ENCODE data around the gene GJB6. TPM values are rescaled to one million over a fixed set of nuclear protein-coding genes. Genes with fewer than 3 reads are reported as not detected.

The GJB6 gene
- total RNA-seq, 4 donors from 2014 or later, result not detected

GRCh38 chr13:20178156-20178555 lies 54.0 kb downstream of the GJB6 start:
- Histone ChIP-seq H3K27ac (no peak overlapping the region), H3K9me3 (no peaks in the 10 kb centered on the region), H3K4me1 (peaks cover 0 to 25% (median 0%) of the 10 kb centered on the region in 4 donors), H3K4me3 (no peak overlapping the region), H3K36me3 (no peaks in the 10 kb centered on the region), H3K27me3 (peaks cover 0 to 46% of the 10 kb centered on the region in 2 donors)
- TF ChIP-seq POLR2A (IDR thresholded peaks at IDR 0.05) (no peak), CTCF (IDR thresholded peaks at IDR 0.05) (no peak), EP300 (IDR thresholded peaks at IDR 0.05) (no peak)
- WGBS, 2 donors, result 58 to 67% methylated on average over 5 of the region's 5 CpGs
- DNase-seq (ENCODE audit: low spot score in 2 of 2), result no peak

GRCh38 chr13:20177049-20177831 lies 54.9 kb downstream of the GJB6 start:
- WGBS, 2 donors, result 46 to 54% methylated on average over 45 to 54 of the region's 67 CpGs
- peak overlapping the region in 1 of 4 donors; percentile 29 for H3K4me3 ChIP-seq
- TF ChIP-seq EP300 (IDR thresholded peaks at IDR 0.05), result no peak
- H3K9me3 ChIP-seq, result no peaks in the 10 kb centered on the region
- no peaks in the 10 kb centered on the region for H3K36me3 ChIP-seq
- DNase-seq (ENCODE audit: low spot score in 2 of 2), result no peak
- H3K27me3 ChIP-seq, result peaks cover 0 to 46% of the 10 kb centered on the region in 2 donors
- H3K4me1 ChIP-seq, result peaks cover 0 to 25% (median 0%) of the 10 kb centered on the region in 4 donors
- H3K27ac ChIP-seq, result no peak overlapping the region

GRCh38 chr13:20175907-20176652 lies 56.0 kb downstream of the GJB6 start:
- H3K4me3 ChIP-seq, result no peak overlapping the region
- H3K9me3 ChIP-seq, result no peaks in the 10 kb centered on the region
- H3K27ac ChIP-seq, result no peak overlapping the region
- no peak for TF ChIP-seq EP300 (IDR thresholded peaks at IDR 0.05)
- no peak for TF ChIP-seq POLR2A (IDR thresholded peaks at IDR 0.05)
- no peak for TF ChIP-seq CTCF (IDR thresholded peaks at IDR 0.05)
- H3K27me3 ChIP-seq, result peaks cover 0 to 38% of the 10 kb centered on the region in 2 donors
- WGBS, 2 donors, result 68 to 74% methylated on average over 14 of the region's 14 CpGs
- H3K36me3 ChIP-seq, result no peaks in the 10 kb centered on the region
- no peak for DNase-seq (ENCODE audit: low spot score in 2 of 2)
- H3K4me1 ChIP-seq, result peaks cover 0 to 25% (median 0%) of the 10 kb centered on the region in 4 donors

DNA sequence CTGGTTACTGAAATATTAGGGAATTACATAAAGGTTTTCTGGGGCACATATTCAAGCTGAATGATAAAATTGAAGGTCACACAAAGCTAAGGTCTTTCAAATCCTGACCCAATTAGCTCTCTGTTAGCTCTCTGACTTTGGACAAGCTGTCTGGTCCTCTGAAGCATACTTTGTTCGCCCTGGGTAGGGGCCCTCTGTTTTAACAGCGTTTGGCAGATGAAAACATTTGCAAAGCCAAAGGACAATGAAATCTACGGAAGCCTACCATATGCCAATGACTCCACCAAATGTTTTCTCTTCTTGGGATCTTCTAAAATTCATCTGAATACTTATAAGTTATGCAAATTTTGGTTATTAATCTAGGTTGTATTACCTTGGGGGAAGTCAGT lies 56.7 kb downstream of the GJB6 start:
- H3K9me3 ChIP-seq, result no peaks in the 10 kb centered on the region
- peak overlapping the region in 1 of 4 donors; percentile 72 for H3K27ac ChIP-seq

More for the DNA sequence above, 56.7 kb downstream of the GJB6 start:
- no peak for DNase-seq (ENCODE audit: low spot score in 2 of 2)
- WGBS, 2 donors, result 54 to 62% methylated on average over 3 of the region's 3 CpGs
- Histone ChIP-seq H3K27me3 (peaks cover 0 to 32% of the 10 kb centered on the region in 2 donors), H3K4me3 (peak overlapping the region in 1 of 4 donors; percentile 27), H3K4me1 (peaks cover 0 to 25% (median 0%) of the 10 kb centered on the region in 4 donors), H3K36me3 (no peaks in the 10 kb centered on the region)
- TF ChIP-seq EP300 (IDR thresholded peaks at IDR 0.05) (no peak), CTCF (IDR thresholded peaks at IDR 0.05) (no peak), POLR2A (IDR thresholded peaks at IDR 0.05) (no peak)

Data from tibial nerve (tissue), 4 donors.